SHP77 (cell line): ENCODE measurements around the gene DPEP3.

Source experiments
- DNase-seq, 2 experiments: peaks; one replicate each; lab custom pipeline; 2025; lab: John Stamatoyannopoulos, UW

DPEP3 gene

GRCh38 chr16:67966549-67967182, 13.6 kb downstream of the DPEP3 start:
- DNase-seq = no peak

- no peak for DNase-seq
Observed at GRCh38 chr16:67965668-67966548, 14.4 kb downstream of the DPEP3 start.

- no peak for DNase-seq
Observed at GRCh38 chr16:67964477-67965131, 15.7 kb downstream of the DPEP3 start.

GRCh38 chr16:67963662-67964321, 16.5 kb downstream of the DPEP3 start:
- DNase-seq = peak in 1 of 2 experiments; percentile 30

GRCh38 chr16:67963292-67963661, 17.0 kb downstream of the DPEP3 start:
- DNase-seq = no peak

GRCh38 chr16:67962135-67962534, 18.2 kb downstream of the DPEP3 start:
- no peak for DNase-seq

- DNase-seq = peak; percentile 90 to 95
Observed at GRCh38 chr16:67961551-67961957, 18.7 kb downstream of the DPEP3 start.

- DNase-seq = peak in 1 of 2 experiments; percentile 75
Observed at GRCh38 chr16:67959536-67960329, 20.6 kb downstream of the DPEP3 start.

GRCh38 chr16:67957622-67958021, 22.7 kb downstream of the DPEP3 start:
- DNase-seq = no peak

GRCh38 chr16:67954421-67955196, 25.7 kb downstream of the DPEP3 start:
- no peak for DNase-seq

GRCh38 chr16:67953641-67954375, 26.5 kb downstream of the DPEP3 start:
- no peak for DNase-seq

GRCh38 chr16:67951485-67951884, 28.8 kb downstream of the DPEP3 start:
- DNase-seq = no peak

- DNase-seq = no peak
Observed at GRCh38 chr16:67950335-67950843, 29.9 kb downstream of the DPEP3 start.

- no peak for DNase-seq
Observed at GRCh38 chr16:67949645-67950044, 30.7 kb downstream of the DPEP3 start.

GRCh38 chr16:67948015-67948414, 32.3 kb downstream of the DPEP3 start:
- DNase-seq = no peak

- no peak for DNase-seq
Observed at GRCh38 chr16:67946966-67947558, 33.2 kb downstream of the DPEP3 start.

- DNase-seq = no peak
Observed at GRCh38 chr16:67946128-67946569, 34.1 kb downstream of the DPEP3 start.

- DNase-seq = no peak
Observed at GRCh38 chr16:67945392-67945933, 34.8 kb downstream of the DPEP3 start.
